Lower leg skin (tissue), 3 donors: ENCODE data around the gene SLC39A11.

Experiments
- CTCF ChIP-seq, 3 donors: fragments of 450-650 bp; IDR thresholded peaks; one replicate each; pipeline ENCODE4 v1.5.1; 2016; ENCODE audit warnings: antibody characterized with exemption in 3 of 3, mild to moderate bottlenecking in 3 of 3, moderate library complexity in 2 of 3
- POLR2A ChIP-seq, 2 donors: fragments of 450-650 bp; IDR thresholded peaks; one replicate each; pipeline ENCODE4 v1.6.1; 2016 to 2017; ENCODE audit warnings: antibody characterized with exemption in 2 of 2, mild to moderate bottlenecking in 1 of 2, moderate library complexity in 1 of 2

- TF ChIP-seq CTCF (IDR thresholded peaks at IDR 0.05) = no peak
- TF ChIP-seq POLR2A (IDR thresholded peaks at IDR 0.05) = no peak
These were observed 17.9 kb downstream of the SLC39A11 start for GRCh38 chr17:73074566-73074965.
